Endothelial cell of umbilical vein (primary cell): Measurements from ENCODE around the gene P2RY2.

Source experiments
- CTCF ChIP-seq, 2 donors: IDR thresholded peaks; 1 replicate in 1 of 2; 2 replicates in 1 of 2; pipeline ENCODE4 v1.5.1; 2011; ENCODE audit warnings: low read length in 2 of 2, mild to moderate bottlenecking in 2 of 2, moderate library complexity in 2 of 2, control low read depth in 1 of 2, inconsistent platforms in 1 of 2, low read depth in 1 of 2; ENCODE audit not compliant: insufficient read depth in 1 of 2; ENCODE audit errors: extremely low read depth in 1 of 2
- EZH2 ChIP-seq: IDR thresholded peaks from 2 replicates; pipeline ENCODE4 v1.6.1; 2012; ENCODE audit warnings: borderline replicate concordance, low read depth, mild to moderate bottlenecking, moderate library complexity, low read length, inconsistent platforms; ENCODE audit not compliant: severe bottlenecking
- FOS ChIP-seq: IDR thresholded peaks from 2 replicates; pipeline ENCODE4 v1.6.1; 2011; ENCODE audit warnings: mild to moderate bottlenecking, low read length, moderate library complexity, borderline replicate concordance; ENCODE audit not compliant: insufficient read depth
- JUN ChIP-seq: IDR thresholded peaks from 2 replicates; pipeline ENCODE4 v1.6.1; 2011; ENCODE audit warnings: borderline replicate concordance, low read depth; ENCODE audit not compliant: insufficient read length, insufficient read depth
- MAX ChIP-seq: IDR thresholded peaks from 2 replicates; pipeline ENCODE4 v1.6.1; 2011; ENCODE audit not compliant: insufficient read depth, insufficient read length
- POLR2A ChIP-seq: IDR thresholded peaks from 2 replicates; pipeline ENCODE4 v1.6.1; 2012; ENCODE audit warnings: low read depth, mild to moderate bottlenecking, control low read depth, low read length
- POLR2AphosphoS5 ChIP-seq: IDR thresholded peaks from 2 replicates; pipeline ENCODE4 v1.6.1; 2012; ENCODE audit warnings: low read depth, mild to moderate bottlenecking, control low read depth, low read length, moderate library complexity; ENCODE audit not compliant: insufficient read depth

- TF ChIP-seq POLR2A (no peak), MAX (no peak), FOS (no peak), EZH2 (no peak), CTCF (IDR thresholded peaks at IDR 0.05; ENCODE audit: extremely low read depth in 1 of 2, insufficient read depth in 1 of 2, low read depth in 1 of 2, low read length in 2 of 2) (no peak), POLR2AphosphoS5 (no peak), JUN (no peak)
Observed at GRCh38 chr11:73265278-73265810, 47.3 kb downstream of the P2RY2 start.
